Transverse colon (tissue), 4 donors: ENCODE data around the gene HINT1.

Experiments
- EP300 ChIP-seq: sonication (generic); formaldehyde crosslinking; IDR thresholded peaks from one replicate; pipeline ENCODE4 v1.6.1; 2017; ENCODE audit warnings: antibody characterized with exemption, low read depth
- POLR2A ChIP-seq: fragments of 450-650 bp; IDR thresholded peaks from one replicate; pipeline ENCODE4 v1.6.1; 2016; ENCODE audit warnings: antibody characterized with exemption, mild to moderate bottlenecking, moderate library complexity
- POLR2AphosphoS5 ChIP-seq, 3 donors: sonication (generic); formaldehyde crosslinking; IDR thresholded peaks; one replicate each; pipeline ENCODE4 v1.6.1; 2016; ENCODE audit warnings: antibody characterized with exemption in 3 of 3
- TF ChIP-seq, protein P1 (sequence below), 5 experiments: fragments of 200-600 bp in 3 of 5; fragments of 450-650 bp in 2 of 5; sonication (generic) in 3 of 5; IDR thresholded peaks; 1 replicate in 2 of 5; 2 replicates in 3 of 5; pipeline ENCODE4 v1.5.1; 2016 to 2017; ENCODE audit warnings: antibody characterized with exemption in 5 of 5, inconsistent platforms in 3 of 5, mild to moderate bottlenecking in 2 of 5, moderate library complexity in 1 of 5

DNA sequence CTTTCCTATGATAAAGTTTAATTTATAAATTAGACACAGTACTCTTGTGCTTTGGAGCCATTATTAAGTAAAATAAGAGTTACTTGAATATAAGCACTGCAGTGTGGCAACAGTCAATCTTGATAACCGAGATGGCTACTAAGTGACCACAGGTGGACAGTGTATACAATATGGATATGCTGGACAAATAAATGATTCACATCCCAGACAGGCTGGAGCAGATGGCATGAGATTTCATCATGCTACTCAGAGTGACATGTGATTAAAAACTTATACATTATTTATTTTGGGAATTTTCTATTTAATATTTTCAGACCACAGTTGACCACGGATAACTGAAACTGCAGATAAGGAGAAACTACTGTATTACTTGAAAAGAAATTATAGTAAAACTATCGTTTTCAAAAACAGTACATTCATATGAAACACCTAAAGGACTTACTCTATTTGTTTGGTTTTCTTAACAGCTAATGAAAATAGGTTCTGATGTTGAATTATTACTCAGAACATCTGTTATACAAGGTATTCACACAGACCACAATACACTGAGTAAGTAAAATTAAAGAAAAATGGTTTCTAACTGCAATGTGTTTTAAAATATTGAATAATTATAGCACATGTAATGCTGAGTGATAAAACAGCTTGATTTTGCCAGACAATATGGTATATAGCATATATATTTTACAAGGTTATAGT, 21.7 kb upstream of the HINT1 start:
- TF ChIP-seq, protein P1, sequence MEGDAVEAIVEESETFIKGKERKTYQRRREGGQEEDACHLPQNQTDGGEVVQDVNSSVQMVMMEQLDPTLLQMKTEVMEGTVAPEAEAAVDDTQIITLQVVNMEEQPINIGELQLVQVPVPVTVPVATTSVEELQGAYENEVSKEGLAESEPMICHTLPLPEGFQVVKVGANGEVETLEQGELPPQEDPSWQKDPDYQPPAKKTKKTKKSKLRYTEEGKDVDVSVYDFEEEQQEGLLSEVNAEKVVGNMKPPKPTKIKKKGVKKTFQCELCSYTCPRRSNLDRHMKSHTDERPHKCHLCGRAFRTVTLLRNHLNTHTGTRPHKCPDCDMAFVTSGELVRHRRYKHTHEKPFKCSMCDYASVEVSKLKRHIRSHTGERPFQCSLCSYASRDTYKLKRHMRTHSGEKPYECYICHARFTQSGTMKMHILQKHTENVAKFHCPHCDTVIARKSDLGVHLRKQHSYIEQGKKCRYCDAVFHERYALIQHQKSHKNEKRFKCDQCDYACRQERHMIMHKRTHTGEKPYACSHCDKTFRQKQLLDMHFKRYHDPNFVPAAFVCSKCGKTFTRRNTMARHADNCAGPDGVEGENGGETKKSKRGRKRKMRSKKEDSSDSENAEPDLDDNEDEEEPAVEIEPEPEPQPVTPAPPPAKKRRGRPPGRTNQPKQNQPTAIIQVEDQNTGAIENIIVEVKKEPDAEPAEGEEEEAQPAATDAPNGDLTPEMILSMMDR (IDR thresholded peaks at IDR 0.05) = no peak
- TF ChIP-seq POLR2A (no peak), POLR2AphosphoS5 (IDR thresholded peaks at IDR 0.05) (no peak), EP300 (no peak)
